Panc1 (cell line): Measurements from ENCODE around the gene CCDC34.

ENCODE experiments used
- CTCF ChIP-seq: fragments of 450-650 bp; IDR thresholded peaks from 2 replicates; pipeline ENCODE4 v1.5.1; 2017; ENCODE audit warnings: mild to moderate bottlenecking
- POLR2AphosphoS5 ChIP-seq: IDR thresholded peaks from 2 replicates; pipeline ENCODE4 v1.6.1; 2012; ENCODE audit warnings: mild to moderate bottlenecking, low read depth, low read length, moderate library complexity

- TF ChIP-seq CTCF (no peak), POLR2AphosphoS5 (no peak)
Observed at GRCh38 chr11:27384227-27384626, 21.2 kb upstream of the CCDC34 start.
